ENCODE data around the gene DNAL4. TPM values are rescaled to one million over a fixed set of nuclear protein-coding genes. Genes with fewer than 3 reads are reported as not detected.

The DNAL4 gene
- total RNA-seq, 4 donors from 2014 or later, result 5.8 to 14.3 (median 8.8) TPM

DNA sequence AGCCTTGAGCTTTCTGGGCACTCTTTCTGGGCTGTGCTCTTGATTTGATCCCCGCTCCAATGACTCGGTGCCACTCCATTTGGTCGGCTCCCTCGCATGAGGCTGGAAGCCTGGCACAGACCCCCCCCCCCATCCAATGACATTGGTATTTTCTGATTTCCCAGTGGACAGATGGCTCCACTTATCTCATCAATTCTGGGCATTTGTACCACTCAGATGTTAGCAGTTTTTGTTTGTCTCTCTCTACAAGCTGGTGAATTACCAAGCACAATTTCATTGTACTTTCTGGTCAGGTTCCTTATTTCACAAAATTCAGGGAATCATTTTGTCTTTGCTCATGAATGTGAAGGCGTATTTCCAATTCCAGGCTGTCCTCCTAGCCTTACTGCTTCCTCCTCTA lies 9.1 kb downstream of the DNAL4 start:
- TF ChIP-seq, protein P1, sequence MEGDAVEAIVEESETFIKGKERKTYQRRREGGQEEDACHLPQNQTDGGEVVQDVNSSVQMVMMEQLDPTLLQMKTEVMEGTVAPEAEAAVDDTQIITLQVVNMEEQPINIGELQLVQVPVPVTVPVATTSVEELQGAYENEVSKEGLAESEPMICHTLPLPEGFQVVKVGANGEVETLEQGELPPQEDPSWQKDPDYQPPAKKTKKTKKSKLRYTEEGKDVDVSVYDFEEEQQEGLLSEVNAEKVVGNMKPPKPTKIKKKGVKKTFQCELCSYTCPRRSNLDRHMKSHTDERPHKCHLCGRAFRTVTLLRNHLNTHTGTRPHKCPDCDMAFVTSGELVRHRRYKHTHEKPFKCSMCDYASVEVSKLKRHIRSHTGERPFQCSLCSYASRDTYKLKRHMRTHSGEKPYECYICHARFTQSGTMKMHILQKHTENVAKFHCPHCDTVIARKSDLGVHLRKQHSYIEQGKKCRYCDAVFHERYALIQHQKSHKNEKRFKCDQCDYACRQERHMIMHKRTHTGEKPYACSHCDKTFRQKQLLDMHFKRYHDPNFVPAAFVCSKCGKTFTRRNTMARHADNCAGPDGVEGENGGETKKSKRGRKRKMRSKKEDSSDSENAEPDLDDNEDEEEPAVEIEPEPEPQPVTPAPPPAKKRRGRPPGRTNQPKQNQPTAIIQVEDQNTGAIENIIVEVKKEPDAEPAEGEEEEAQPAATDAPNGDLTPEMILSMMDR (IDR thresholded peaks at IDR 0.05; ENCODE audit: low read depth), result no peak

DNA sequence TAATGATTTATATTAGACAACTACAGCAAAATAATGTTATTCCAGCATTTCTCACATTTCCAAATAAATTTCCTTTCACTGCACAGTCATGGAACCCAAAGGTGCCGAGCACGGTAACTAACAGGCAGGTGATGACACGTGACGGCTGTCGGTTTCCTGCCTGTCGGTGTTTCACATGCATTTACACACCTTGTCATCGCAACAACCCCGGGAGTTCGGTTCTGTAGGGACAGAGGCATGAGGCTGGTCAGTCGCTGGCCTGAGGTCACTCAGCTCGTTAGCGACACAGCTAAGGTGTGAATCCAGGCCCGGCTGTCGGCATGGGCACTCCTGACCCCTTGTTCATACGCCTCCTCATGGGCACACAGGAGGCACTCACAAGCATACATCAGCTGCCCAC lies 9.9 kb downstream of the DNAL4 start:
- TF ChIP-seq, protein P1 (IDR thresholded peaks at IDR 0.05; ENCODE audit: low read depth), result no peak

DNA sequence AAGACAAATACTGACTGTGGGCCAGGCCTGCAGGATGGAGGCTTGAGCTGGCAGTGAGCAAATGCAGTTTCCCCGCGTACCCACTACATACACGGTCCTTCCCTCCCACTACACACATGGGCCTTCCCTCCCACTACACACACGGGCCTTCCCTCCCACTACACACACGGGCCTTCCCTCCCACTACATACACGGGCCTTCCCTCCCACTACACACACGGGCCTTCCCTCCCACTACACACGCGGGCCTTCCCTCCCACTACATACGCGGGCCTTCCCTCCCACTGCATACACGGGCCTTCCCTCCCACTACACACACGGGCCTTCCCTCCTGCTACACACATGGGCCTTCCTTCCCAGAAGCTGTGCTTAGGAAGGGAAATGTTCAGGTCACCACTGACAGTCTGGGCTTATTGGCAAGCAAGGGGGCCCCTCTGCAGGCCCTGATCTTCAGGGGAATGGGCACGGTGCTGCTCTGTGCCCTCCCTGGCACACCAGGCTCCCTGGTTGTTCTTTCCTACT lies 10.8 kb downstream of the DNAL4 start:
- TF ChIP-seq, protein P1 (IDR thresholded peaks at IDR 0.05; ENCODE audit: low read depth), result no peak

DNA sequence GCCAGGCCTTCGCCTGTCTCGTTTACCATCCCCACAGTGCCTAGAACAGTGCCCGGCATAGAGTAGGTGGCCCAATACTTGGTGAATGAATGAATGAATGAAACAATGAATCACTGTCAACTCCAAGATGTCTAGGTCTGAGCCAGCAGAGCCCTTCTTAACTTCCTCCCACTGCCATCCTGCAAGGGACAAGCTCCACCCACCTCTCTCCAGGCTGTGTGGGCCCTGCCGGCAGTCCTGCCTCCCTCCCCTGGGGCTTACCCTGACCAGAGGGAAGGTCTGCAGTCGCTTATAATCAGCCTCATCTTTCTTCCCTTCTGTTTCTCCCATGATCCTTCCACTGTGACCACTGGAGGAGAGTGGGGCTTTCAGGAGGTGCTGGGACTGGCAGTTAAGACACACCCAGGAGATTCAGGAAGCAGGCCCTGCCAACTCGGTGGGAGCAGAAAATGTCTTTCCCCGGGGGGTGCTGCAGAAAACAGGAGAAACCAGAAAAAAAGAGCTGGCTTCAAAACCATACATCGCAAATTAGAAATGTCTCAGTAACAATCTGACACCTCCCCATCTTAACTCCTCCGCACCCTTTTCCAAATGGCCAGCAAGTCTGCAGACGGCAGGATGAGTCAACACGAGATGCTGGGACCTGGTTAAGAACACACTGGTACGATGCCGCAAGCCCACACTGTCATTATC lies 11.4 kb downstream of the DNAL4 start:
- TF ChIP-seq, protein P1 (IDR thresholded peaks at IDR 0.05; ENCODE audit: low read depth), result no peak

DNA sequence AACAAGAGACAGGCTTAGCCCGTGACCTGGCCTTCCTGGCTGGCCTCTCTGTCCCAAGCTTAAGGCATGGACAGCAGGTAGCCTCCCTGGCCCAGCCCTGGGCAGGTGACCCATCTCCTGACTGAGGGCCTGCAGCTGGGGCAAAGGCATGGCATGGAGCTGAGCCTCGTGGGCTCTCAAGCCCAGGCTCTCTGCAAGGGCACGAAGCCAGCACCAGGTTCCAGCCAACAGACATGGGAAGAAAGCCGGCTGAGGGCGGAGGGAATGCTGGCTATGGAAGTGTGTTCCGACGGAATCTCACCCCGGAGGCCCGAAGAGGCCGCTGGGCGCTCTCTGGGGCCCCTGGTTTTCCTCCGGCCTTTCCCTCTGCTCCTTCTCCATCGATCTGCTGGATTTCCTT lies 12.9 kb downstream of the DNAL4 start:
- TF ChIP-seq, protein P1 (IDR thresholded peaks at IDR 0.05; ENCODE audit: low read depth), result no peak

DNA sequence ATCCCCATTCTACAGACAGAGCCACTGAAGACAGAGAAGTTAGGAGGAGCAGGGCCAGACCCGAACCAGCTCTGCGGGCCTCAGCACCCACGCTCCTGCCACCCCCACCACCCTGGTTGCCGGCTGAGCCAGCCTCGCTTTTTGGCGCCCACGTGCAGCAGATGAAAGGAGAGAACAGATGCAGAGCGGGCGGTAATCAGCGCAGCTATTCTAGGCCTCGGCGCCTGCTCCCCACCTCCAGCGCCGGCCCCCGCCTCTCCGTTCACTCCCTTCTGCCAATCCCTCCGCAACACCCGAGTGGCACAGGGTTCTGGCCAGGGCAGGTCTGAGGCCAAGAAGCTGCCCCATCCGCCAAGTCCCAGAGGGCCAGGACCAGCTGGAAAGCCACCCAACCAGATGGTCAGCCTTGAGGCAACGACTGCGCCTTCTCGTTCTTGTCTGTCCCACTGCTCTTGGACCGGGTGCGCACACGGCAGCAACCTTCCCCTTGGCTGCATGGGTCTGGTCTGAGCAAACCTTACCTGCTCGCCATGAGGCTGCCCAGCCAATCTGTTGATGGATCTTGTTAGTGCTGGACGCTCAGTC lies 16.8 kb downstream of the DNAL4 start:
- TF ChIP-seq, protein P1 (IDR thresholded peaks at IDR 0.05; ENCODE audit: low read depth), result no peak

DNA sequence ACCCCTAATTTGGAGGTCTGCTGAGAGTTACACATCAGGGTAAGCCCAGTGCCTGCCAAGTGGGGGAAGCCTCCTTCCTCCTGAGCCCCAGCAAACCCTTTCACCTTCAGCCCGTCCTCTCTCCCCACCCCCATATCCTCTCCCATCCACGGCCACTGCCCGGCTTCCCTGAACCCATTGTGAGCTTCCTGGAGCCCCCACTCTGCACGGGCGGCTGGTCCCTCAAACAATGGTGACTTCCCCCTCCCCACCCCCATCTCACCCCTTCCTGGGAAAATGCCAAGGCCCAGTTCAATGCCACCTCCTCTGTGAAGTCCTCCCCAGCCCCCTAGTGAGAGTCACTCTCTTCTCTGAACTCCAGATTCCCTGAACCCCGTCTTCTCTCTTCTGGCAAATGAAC lies 17.9 kb downstream of the DNAL4 start:
- TF ChIP-seq, protein P1 (IDR thresholded peaks at IDR 0.05; ENCODE audit: low read depth), result no peak
